GM13976 (cell line): ENCODE measurements around the gene DUOX2.

Source experiments
- DNase-seq: peaks from one replicate; pipeline ENCODE4 v3.0.0; 2012; ENCODE audit warnings: low spot score
- in situ Hi-C: fragments of 300-500 bp; cut with MboI; formaldehyde crosslinking; loops from one replicate; pipeline ENCODE4 v1.12.0; 2022; ENCODE audit warnings: low sequenced_read_pairs, mixed read lengths, inconsistent platforms; ENCODE audit not compliant: unreplicated experiment
- TF ChIP-seq, protein P1 (sequence below): IDR thresholded peaks from 2 replicates; pipeline ENCODE4 v1.5.1; 2012; ENCODE audit warnings: borderline replicate concordance, mild to moderate bottlenecking; ENCODE audit not compliant: insufficient read depth; ENCODE audit errors: extremely low read depth, missing control alignments, control extremely low read depth

Gene DUOX2

DNA sequence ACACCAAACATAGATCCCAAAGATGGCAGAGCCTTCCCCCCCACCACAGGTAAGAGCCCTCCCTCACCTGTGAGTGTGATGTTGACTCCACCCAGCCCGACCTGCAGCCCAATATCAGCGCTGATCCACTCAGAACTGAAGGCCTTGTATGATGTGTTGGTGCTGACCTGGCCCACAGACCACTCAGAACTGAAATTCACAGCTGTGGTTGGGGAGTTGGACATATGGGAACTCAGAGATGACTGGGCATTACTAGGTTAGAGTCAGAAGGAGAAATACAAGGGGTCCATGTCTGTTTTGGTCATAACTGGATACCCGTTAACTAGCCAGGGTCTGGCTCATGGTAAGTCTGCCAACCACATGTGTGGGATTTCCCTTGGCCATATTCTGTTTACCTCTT lies 7.0 kb upstream of the DUOX2 start:
- in situ Hi-C loops, result loop anchor here (25.0 kb wide), 1 partner anchor 159 kb away; the partner anchor contains the start of gene TERB2
- DNase-seq, result no peak
- TF ChIP-seq, protein P1, sequence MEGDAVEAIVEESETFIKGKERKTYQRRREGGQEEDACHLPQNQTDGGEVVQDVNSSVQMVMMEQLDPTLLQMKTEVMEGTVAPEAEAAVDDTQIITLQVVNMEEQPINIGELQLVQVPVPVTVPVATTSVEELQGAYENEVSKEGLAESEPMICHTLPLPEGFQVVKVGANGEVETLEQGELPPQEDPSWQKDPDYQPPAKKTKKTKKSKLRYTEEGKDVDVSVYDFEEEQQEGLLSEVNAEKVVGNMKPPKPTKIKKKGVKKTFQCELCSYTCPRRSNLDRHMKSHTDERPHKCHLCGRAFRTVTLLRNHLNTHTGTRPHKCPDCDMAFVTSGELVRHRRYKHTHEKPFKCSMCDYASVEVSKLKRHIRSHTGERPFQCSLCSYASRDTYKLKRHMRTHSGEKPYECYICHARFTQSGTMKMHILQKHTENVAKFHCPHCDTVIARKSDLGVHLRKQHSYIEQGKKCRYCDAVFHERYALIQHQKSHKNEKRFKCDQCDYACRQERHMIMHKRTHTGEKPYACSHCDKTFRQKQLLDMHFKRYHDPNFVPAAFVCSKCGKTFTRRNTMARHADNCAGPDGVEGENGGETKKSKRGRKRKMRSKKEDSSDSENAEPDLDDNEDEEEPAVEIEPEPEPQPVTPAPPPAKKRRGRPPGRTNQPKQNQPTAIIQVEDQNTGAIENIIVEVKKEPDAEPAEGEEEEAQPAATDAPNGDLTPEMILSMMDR, result no peak

DNA sequence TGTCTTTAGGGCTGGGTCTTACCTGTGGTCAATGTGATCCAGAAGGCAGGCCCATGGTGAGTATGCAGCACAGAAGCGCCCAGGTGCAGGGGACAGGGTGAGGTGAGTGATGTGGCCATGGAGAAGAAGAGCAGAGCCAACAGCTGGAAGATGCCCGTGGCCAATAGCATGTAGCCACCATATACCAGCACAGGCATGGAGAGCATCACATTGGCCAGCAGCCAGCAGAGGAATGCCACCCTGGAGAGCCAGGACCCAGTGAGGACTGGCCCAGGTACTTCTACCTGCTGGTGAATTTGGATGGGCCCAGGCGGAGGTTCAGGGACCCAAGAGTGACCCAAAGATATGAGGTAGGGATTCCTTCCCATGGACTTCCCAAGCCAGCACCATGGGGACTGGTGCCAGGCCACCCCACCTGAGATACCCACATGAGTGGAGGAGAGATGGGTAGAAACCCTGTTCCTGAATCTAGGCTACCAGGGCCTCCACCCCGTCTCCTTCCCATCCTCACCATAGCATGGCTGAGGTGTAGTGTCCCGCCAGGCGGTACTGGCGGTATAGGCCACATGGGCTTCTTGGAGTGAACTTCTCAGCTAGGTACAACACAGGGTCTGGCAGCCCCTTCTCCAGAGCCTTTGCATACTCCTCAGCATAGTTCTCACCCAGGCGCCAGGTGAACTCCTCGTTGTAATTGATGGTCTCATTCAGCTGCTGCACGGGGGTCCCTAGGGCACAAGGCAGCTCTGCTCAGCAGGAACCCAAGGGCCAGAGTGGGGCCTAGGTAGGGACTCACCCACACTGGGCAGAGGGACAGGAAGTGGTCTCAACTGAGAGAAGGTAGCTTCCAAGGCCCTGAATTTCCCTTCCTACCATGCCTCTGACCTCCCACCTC lies 6.4 kb upstream of the DUOX2 start:
- TF ChIP-seq, protein P1, result no peak
- DNase-seq, result no peak
- in situ Hi-C loops, result loop anchor here (25.0 kb wide), 1 partner anchor 158 kb away; the partner anchor contains the start of gene TERB2

DNA sequence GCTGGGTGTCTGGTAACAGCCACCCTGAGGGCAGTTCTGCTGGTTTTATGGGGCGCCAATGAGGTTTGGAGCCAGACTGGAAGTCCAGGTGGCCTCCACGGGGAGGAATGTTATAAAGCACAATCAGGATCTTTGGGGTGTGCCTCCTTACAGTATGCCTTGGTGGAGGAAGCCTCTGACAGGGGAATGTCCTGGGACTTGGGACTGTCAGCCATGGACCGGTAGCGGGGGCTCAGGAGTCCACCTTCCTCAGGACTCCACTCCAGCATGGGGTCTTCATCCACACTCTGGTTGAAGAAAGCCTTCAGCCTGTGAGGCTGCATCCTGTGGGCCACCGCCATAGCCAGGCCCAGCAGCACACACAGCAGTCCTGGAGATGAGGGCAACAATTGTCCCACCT lies 5.0 kb upstream of the DUOX2 start:
- no peak for DNase-seq
- TF ChIP-seq, protein P1, result no peak
- in situ Hi-C loops, result loop anchor here (25.0 kb wide), 1 partner anchor 157 kb away; the partner anchor contains the start of gene TERB2

DNA sequence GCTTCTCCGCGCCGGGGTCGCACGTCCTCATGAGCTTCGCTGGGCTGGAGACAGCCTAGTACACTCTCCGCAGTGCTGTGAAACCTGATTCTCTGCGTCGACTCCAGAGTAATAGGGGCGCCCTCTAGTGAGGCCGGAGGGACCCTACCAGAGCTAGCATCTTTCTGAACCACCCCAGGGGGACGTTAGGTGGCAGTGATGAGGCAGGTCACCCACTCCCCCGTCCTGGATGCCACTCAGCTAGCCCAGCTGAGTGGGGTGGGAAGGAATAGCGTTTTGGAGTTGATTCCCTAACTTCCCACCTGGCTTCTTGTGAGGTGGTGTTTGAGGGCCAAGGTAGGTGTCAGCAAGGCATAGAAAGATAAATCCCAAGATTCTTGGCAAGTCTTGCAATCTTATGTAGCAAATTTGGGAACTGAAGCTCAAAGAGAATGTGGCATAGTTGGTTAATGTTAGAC lies 4.2 kb upstream of the DUOX2 start:
- in situ Hi-C loops, result loop anchor here (25.0 kb wide), 1 partner anchor 156 kb away; the partner anchor contains the start of gene TERB2
- TF ChIP-seq, protein P1, result peak; percentile 99
- peak; percentile 93 for DNase-seq

DNA sequence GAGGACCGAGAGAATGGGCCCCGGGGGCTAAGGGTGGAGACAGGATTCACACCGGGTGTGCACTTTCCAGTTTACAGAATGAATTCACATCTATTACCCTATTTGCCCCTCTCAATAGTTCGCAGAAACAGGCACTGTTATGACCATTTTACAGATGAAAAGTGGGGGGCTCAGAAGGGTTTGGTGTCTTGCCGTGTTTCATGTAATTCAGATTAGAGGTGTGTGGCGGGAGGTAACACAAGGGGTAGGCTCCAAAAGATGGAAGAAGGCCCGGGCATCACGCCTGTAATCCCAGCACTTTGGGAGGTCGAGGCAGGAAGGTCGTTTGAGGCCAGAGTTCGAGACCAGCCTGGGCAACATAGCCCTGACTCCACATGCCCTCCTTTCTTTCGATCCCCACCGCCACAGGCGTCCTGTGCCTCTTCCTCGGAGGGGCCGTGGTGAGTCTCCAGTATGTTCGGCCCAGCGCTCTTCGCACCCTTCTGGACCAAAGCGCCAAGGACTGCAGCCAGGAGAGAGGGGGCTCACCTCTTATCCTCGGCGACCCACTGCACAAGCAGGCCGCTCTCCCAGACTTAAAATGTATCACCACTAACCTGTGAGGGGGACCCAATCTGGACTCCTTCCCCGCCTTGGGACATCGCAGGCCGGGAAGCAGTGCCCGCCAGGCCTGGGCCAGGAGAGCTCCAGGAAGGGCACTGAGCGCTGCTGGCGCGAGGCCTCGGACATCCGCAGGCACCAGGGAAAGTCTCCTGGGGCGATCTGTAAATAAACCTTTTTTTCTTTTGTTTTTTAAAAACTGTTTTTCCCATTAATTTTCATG lies 3.5 kb upstream of the DUOX2 start:
- in situ Hi-C loops, result loop anchor here (25.0 kb wide), 1 partner anchor 155 kb away; the partner anchor contains the start of gene TERB2
- DNase-seq, result no peak

More for the DNA sequence above, 3.5 kb upstream of the DUOX2 start:
- TF ChIP-seq, protein P1, result no peak
